Non-pigmented ciliary epithelial cell (primary cell): ENCODE measurements around the gene IFNL1.
"Not testable (repeated sequence)": the region's sequence is repeated elsewhere in the genome, so short reads cannot be mapped to it uniquely, and the experiment has no call there.

Experiments
- DNase-seq: peaks from one replicate; pipeline ENCODE4 v3.0.0-alpha.2; 2010; ENCODE audit warnings: low read depth

IFNL1 gene

GRCh38 chr19:39308531-39309304 is 12.5 kb downstream of the IFNL1 start:
- no peak for DNase-seq

GRCh38 chr19:39309305-39309670 is 13.1 kb downstream of the IFNL1 start:
- not testable (repeated sequence) for DNase-seq

- DNase-seq, result no peak
These were observed 14.5 kb downstream of the IFNL1 start for GRCh38 chr19:39310558-39311311.

GRCh38 chr19:39314016-39314728 is 18.0 kb downstream of the IFNL1 start:
- DNase-seq, result no peak

- no peak for DNase-seq
These were observed 19.7 kb downstream of the IFNL1 start for GRCh38 chr19:39315933-39316332.

- DNase-seq, result no peak
These were observed 20.6 kb downstream of the IFNL1 start for GRCh38 chr19:39316627-39317321.

GRCh38 chr19:39317476-39317875 is 21.3 kb downstream of the IFNL1 start:
- no peak for DNase-seq

GRCh38 chr19:39318071-39318470 is 21.9 kb downstream of the IFNL1 start:
- no peak for DNase-seq

- DNase-seq, result no peak
These were observed 22.5 kb downstream of the IFNL1 start for GRCh38 chr19:39318690-39319089.

GRCh38 chr19:39319098-39319891 is 23.1 kb downstream of the IFNL1 start:
- no peak for DNase-seq

- DNase-seq, result no peak
These were observed 23.7 kb downstream of the IFNL1 start for GRCh38 chr19:39319892-39320248.

GRCh38 chr19:39321117-39321831 is 25.1 kb downstream of the IFNL1 start:
- no peak for DNase-seq

- no peak for DNase-seq
These were observed 25.6 kb downstream of the IFNL1 start for GRCh38 chr19:39321832-39322176.

- DNase-seq, result no peak
These were observed 28.1 kb downstream of the IFNL1 start for GRCh38 chr19:39324242-39324842.

GRCh38 chr19:39325778-39326665 is 29.8 kb downstream of the IFNL1 start:
- DNase-seq, result no peak

GRCh38 chr19:39327363-39328045 is 31.3 kb downstream of the IFNL1 start:
- DNase-seq, result no peak

- no peak for DNase-seq
These were observed 32.0 kb downstream of the IFNL1 start for GRCh38 chr19:39328046-39328705.

GRCh38 chr19:39329948-39330347 is 33.7 kb downstream of the IFNL1 start:
- DNase-seq, result no peak
